C4-2B (cell line): Measurements from ENCODE around the gene OSBPL2.

Experiments used
- CTCF ChIP-seq: fragments of 450-650 bp; conservative IDR thresholded peaks from 2 replicates; pipeline ENCODE4 v1.5.1; 2017; ENCODE audit warnings: mild to moderate bottlenecking
- ZFX ChIP-seq: fragments of 450-650 bp; IDR thresholded peaks from 2 replicates; pipeline ENCODE4 v1.6.1; 2017

GRCh38 chr20:62297449-62298227 is 59.3 kb downstream of the OSBPL2 start:
- TF ChIP-seq CTCF (no peak), ZFX (no peak)
